Esophagus squamous epithelium (tissue), 4 donors: ENCODE results near the gene KLF3.

Source experiments
- CTCF ChIP-seq, 6 experiments: fragments of 450-650 bp in 4 of 6; fragments of 200-600 bp in 2 of 6; sonication (generic) in 2 of 6; IDR thresholded peaks; one replicate each; pipeline ENCODE4 v1.5.1; 2016 to 2019; ENCODE audit warnings: antibody characterized with exemption in 6 of 6, mild to moderate bottlenecking in 4 of 6, moderate library complexity in 4 of 6
- POLR2A ChIP-seq, 4 donors: fragments of 450-650 bp; IDR thresholded peaks; one replicate each; pipeline ENCODE4 v1.6.1; 2017; ENCODE audit warnings: antibody characterized with exemption in 4 of 4, mild to moderate bottlenecking in 4 of 4, moderate library complexity in 3 of 4

- TF ChIP-seq POLR2A (IDR thresholded peaks at IDR 0.05) (no peak), CTCF (IDR thresholded peaks at IDR 0.05) (no peak)
These were observed 24.8 kb downstream of the KLF3 start for GRCh38 chr4:38688676-38689355.
